ENCODE data around the gene OXCT2.
"Not testable (repeated sequence)": the region's sequence is repeated elsewhere in the genome, so short reads cannot be mapped to it uniquely, and the experiment has no call there.

Gene OXCT2

GRCh38 chr1:39787468-39787867 lies 16.3 kb upstream of the OXCT2 start:
- Histone ChIP-seq H3K9me3 (ENCODE audit: insufficient read depth, low read length, severe bottlenecking) (no peaks in the 10 kb centered on the region), H3K4me1 (ENCODE audit: insufficient read depth, low read length) (no peaks in the 10 kb centered on the region), H3K9ac (ENCODE audit: low read depth, low read length) (no peak overlapping the region), H3K4me3 (ENCODE audit: low read depth in 1 of 2, low read length in 2 of 2) (no peak overlapping the region), H3K4me2 (ENCODE audit: insufficient read depth, low read length) (no peak overlapping the region), H3K79me2 (ENCODE audit: insufficient read depth, low read length) (no peaks in the 10 kb centered on the region), H3K36me3 (ENCODE audit: insufficient read depth, low read length) (no peaks in the 10 kb centered on the region), H3K27me3 (ENCODE audit: insufficient read depth, low read length, poor library complexity) (no peaks in the 10 kb centered on the region), H4K20me1 (ENCODE audit: insufficient read depth, low read length) (no peaks in the 10 kb centered on the region), H2AFZ (ENCODE audit: low read depth, low read length) (no peak overlapping the region), H3K27ac (ENCODE audit: low read length) (no peak overlapping the region)
- DNase-seq (no peak), ATAC-seq (ENCODE audit: insufficient read depth, low read depth) (no peak)
- TF ChIP-seq EZH2 (IDR thresholded peaks at IDR 0.05; ENCODE audit: borderline replicate concordance, low read depth, low read length, severe bottlenecking) (no peak), CTCF (IDR thresholded peaks at IDR 0.05; ENCODE audit: borderline replicate concordance, extremely low read depth, low read length, poor library complexity, severe bottlenecking) (no peak)

GRCh38 chr1:39787108-39787375 lies 15.9 kb upstream of the OXCT2 start:
- not testable (repeated sequence) for H3K27ac ChIP-seq (ENCODE audit: low read length); H3K36me3 ChIP-seq (ENCODE audit: insufficient read depth, low read length); H3K4me1 ChIP-seq (ENCODE audit: insufficient read depth, low read length); H3K9me3 ChIP-seq (ENCODE audit: insufficient read depth, low read length, severe bottlenecking); H3K9ac ChIP-seq (ENCODE audit: low read depth, low read length); H3K4me2 ChIP-seq (ENCODE audit: insufficient read depth, low read length); H4K20me1 ChIP-seq (ENCODE audit: insufficient read depth, low read length); H3K79me2 ChIP-seq (ENCODE audit: insufficient read depth, low read length); H3K27me3 ChIP-seq (ENCODE audit: insufficient read depth, low read length, poor library complexity); ATAC-seq (ENCODE audit: insufficient read depth, low read depth); DNase-seq; H2AFZ ChIP-seq (ENCODE audit: low read depth, low read length); H3K4me3 ChIP-seq (ENCODE audit: low read depth in 1 of 2, low read length in 2 of 2)

- not testable (repeated sequence) for H3K79me2 ChIP-seq (ENCODE audit: insufficient read depth, low read length); H3K9me3 ChIP-seq (ENCODE audit: insufficient read depth, low read length, severe bottlenecking); ATAC-seq (ENCODE audit: insufficient read depth, low read depth); H3K4me2 ChIP-seq (ENCODE audit: insufficient read depth, low read length); DNase-seq; H4K20me1 ChIP-seq (ENCODE audit: insufficient read depth, low read length); H2AFZ ChIP-seq (ENCODE audit: low read depth, low read length); H3K36me3 ChIP-seq (ENCODE audit: insufficient read depth, low read length); H3K27me3 ChIP-seq (ENCODE audit: insufficient read depth, low read length, poor library complexity); H3K9ac ChIP-seq (ENCODE audit: low read depth, low read length); H3K4me3 ChIP-seq (ENCODE audit: low read depth in 1 of 2, low read length in 2 of 2); H3K27ac ChIP-seq (ENCODE audit: low read length); H3K4me1 ChIP-seq (ENCODE audit: insufficient read depth, low read length)
Measured at GRCh38 chr1:39786303-39787107, 15.4 kb upstream of the OXCT2 start.

- H3K4me1 ChIP-seq (ENCODE audit: insufficient read depth, low read length); ATAC-seq (ENCODE audit: insufficient read depth, low read depth); H2AFZ ChIP-seq (ENCODE audit: low read depth, low read length); H3K27ac ChIP-seq (ENCODE audit: low read length); DNase-seq; H3K4me3 ChIP-seq (ENCODE audit: low read depth in 1 of 2, low read length in 2 of 2); H4K20me1 ChIP-seq (ENCODE audit: insufficient read depth, low read length); H3K27me3 ChIP-seq (ENCODE audit: insufficient read depth, low read length, poor library complexity); H3K9me3 ChIP-seq (ENCODE audit: insufficient read depth, low read length, severe bottlenecking); H3K79me2 ChIP-seq (ENCODE audit: insufficient read depth, low read length); H3K4me2 ChIP-seq (ENCODE audit: insufficient read depth, low read length); H3K9ac ChIP-seq (ENCODE audit: low read depth, low read length); H3K36me3 ChIP-seq (ENCODE audit: insufficient read depth, low read length): not testable (repeated sequence)
Measured at GRCh38 chr1:39782685-39783084, 11.5 kb upstream of the OXCT2 start.

- H4K20me1 ChIP-seq (ENCODE audit: insufficient read depth, low read length) = no peaks in the 10 kb centered on the region
- H3K27me3 ChIP-seq (ENCODE audit: insufficient read depth, low read length, poor library complexity) = no peaks in the 10 kb centered on the region
- H3K4me2 ChIP-seq (ENCODE audit: insufficient read depth, low read length) = no peak overlapping the region
- no peak overlapping the region for H3K27ac ChIP-seq (ENCODE audit: low read length)
- no peak for TF ChIP-seq CTCF (IDR thresholded peaks at IDR 0.05; ENCODE audit: borderline replicate concordance, extremely low read depth, low read length, poor library complexity, severe bottlenecking)
- no peak for TF ChIP-seq EZH2 (IDR thresholded peaks at IDR 0.05; ENCODE audit: borderline replicate concordance, low read depth, low read length, severe bottlenecking)
- H3K9ac ChIP-seq (ENCODE audit: low read depth, low read length) = no peak overlapping the region
- no peak overlapping the region for H2AFZ ChIP-seq (ENCODE audit: low read depth, low read length)
- H3K4me1 ChIP-seq (ENCODE audit: insufficient read depth, low read length) = no peaks in the 10 kb centered on the region
- no peak overlapping the region for H3K4me3 ChIP-seq (ENCODE audit: low read depth in 1 of 2, low read length in 2 of 2)
- ATAC-seq (ENCODE audit: insufficient read depth, low read depth) (no peak), DNase-seq (no peak)
- H3K9me3 ChIP-seq (ENCODE audit: insufficient read depth, low read length, severe bottlenecking) = no peaks in the 10 kb centered on the region
- H3K36me3 ChIP-seq (ENCODE audit: insufficient read depth, low read length) = no peaks in the 10 kb centered on the region
- H3K79me2 ChIP-seq (ENCODE audit: insufficient read depth, low read length) = no peaks in the 10 kb centered on the region
Measured at GRCh38 chr1:39782103-39782502, 11.0 kb upstream of the OXCT2 start.
